GM10847 (cell line): ENCODE data around the gene LRRFIP1.

ENCODE experiments used
- POLR2A ChIP-seq: IDR thresholded peaks from 2 replicates; pipeline ENCODE4 v1.6.1; 2011; ENCODE audit not compliant: insufficient read length; ENCODE audit errors: extremely low read depth

Gene LRRFIP1

GRCh38 chr2:237739101-237739500, 111.7 kb downstream of the LRRFIP1 start:
- TF ChIP-seq POLR2A, result no peak

DNA sequence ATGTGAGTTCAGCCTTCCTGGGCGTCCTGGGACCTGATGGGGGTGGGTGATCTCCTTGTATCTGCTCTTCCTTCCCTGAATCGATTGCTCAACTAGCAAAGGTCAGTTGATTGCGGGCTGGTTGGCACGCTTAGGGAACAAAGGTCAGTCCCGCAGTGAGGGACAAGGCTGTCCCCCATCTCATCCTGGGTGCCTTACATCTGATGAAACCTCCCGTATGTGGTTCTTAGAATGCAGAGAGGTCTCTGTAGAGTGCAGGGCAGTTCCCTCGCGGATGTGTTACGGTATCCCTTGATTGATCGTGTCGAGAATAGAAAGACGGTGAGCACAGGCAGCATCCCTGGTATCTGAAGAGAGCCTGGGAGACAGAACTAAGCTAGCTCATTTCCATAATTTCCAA, 114.8 kb downstream of the LRRFIP1 start:
- TF ChIP-seq POLR2A, result no peak

DNA sequence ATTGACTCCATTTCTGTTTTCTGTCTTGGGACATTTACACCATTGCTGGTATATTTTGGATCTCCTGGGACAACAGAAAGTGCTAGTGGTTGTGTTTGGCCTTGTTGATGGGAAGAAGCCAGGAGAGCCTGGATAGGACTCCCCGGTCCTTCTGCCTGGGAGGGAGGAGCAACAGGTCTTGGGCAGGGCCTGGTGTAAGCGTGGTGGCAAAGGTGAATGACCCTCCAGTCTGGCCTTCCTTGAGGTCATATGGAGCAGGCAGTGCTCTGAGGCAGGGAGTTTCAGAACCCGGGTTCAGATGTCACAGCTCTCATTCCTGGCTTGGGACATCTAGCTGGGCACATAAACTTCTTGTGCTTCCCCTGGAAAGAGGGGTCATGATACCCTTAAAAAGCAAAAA, 115.2 kb downstream of the LRRFIP1 start:
- no peak for TF ChIP-seq POLR2A

GRCh38 chr2:237743024-237743423, 115.6 kb downstream of the LRRFIP1 start:
- TF ChIP-seq POLR2A, result no peak

GRCh38 chr2:237743561-237744269, 116.3 kb downstream of the LRRFIP1 start:
- no peak for TF ChIP-seq POLR2A

GRCh38 chr2:237744270-237744612, 116.9 kb downstream of the LRRFIP1 start:
- TF ChIP-seq POLR2A, result no peak

DNA sequence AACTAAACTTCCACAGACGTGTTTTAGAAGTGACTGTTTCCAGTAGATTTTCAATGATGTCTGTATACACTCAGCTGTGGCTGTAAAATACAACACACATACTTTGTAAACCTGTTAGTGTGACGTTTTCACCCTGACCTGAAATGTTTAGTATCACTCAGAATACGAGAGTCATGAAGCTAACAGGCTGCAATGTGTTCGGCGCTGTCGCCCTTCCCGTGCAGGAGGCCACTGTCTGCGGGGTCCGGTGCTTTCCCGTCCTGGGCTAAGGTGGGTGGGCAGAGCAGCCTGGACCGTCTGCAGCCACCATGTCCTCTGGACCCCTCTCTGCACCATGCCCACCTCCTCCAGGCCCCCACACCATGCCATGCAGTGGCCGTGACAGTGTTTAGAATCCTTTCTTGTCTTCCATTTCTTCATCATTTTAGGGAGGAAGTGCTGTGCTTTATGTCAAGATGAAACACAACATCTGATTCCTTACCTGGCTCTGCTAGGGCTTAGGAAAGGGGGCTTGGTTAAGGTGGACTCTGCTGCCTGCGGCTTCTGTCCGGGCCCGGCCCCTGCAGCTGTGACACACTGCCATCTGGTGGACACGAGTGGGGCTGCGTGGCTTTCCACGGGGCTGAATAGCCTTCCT, 117.3 kb downstream of the LRRFIP1 start:
- TF ChIP-seq POLR2A, result no peak

DNA sequence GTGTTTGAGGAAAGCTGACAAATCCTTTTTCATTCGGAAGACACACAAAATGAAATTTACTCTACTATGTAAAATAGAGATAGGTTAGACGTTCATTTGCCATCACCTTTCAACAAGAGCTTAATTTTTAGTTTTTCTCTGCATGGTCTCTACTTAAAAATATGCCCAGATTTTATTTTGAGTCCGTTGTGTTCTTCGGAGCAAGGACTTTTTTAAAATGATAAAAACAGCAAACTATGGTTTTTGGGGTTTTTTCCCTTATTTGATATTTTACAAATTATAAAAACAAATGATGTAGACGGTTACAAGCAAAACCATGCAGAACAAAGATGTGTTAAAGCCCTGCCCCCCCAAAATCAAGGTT, 117.8 kb downstream of the LRRFIP1 start:
- TF ChIP-seq POLR2A, result no peak

- TF ChIP-seq POLR2A, result no peak
These were observed 119.1 kb downstream of the LRRFIP1 start for GRCh38 chr2:237746302-237747080.

- TF ChIP-seq POLR2A, result no peak
These were observed 119.8 kb downstream of the LRRFIP1 start for GRCh38 chr2:237747189-237747588.

GRCh38 chr2:237749002-237749401, 121.6 kb downstream of the LRRFIP1 start:
- no peak for TF ChIP-seq POLR2A

GRCh38 chr2:237749961-237750360, 122.6 kb downstream of the LRRFIP1 start:
- TF ChIP-seq POLR2A, result no peak

DNA sequence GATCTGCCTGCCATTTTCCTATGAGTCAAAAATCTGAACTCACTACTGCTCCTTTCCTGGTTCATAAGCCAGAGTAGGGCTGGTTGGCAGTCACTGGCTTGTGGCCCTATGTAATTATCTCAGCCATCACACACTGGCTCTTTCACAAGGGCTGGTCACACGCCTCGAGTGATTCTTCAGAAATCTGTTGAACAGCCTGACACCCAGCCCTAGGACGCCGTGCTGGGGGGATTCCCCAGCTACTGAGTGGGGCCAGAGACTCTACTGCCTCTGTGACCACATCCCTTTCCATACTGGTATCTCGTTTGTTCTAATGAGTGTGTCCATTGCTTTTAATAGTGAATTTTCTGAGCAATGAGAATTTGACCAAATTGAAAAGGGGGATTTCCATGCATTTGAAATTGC, 125.4 kb downstream of the LRRFIP1 start:
- TF ChIP-seq POLR2A, result no peak

- no peak for TF ChIP-seq POLR2A
These were observed 126.8 kb downstream of the LRRFIP1 start for GRCh38 chr2:237754182-237754581.

- TF ChIP-seq POLR2A, result no peak
These were observed 127.3 kb downstream of the LRRFIP1 start for GRCh38 chr2:237754626-237755248.

GRCh38 chr2:237757616-237758015, 130.2 kb downstream of the LRRFIP1 start:
- no peak for TF ChIP-seq POLR2A
